Vagina (tissue), 2 donors: ENCODE results near the gene RGS10. TPM values are rescaled to one million over a fixed set of nuclear protein-coding genes. Genes with fewer than 3 reads are reported as not detected.
A peak's percentile ranks its signal among the peaks of the same experiment; 100 is the strongest.

ENCODE experiments used
- DNase-seq, 2 donors: peaks; one replicate each; pipeline ENCODE4 v3.0.0-alpha.2; 2017; ENCODE audit errors: extremely low spot score in 2 of 2
- H3K27ac ChIP-seq: fragments of 200-600 bp; sonication (generic); one replicate; pipeline ENCODE4 v1.5.1; 2019
- H3K27me3 ChIP-seq: fragments of 200-600 bp; sonication (generic); one replicate; pipeline ENCODE4 v1.5.1; 2019
- H3K36me3 ChIP-seq, 2 donors: fragments of 200-600 bp; sonication (generic); one replicate each; pipeline ENCODE4 v1.5.1; 2017 to 2019
- H3K4me1 ChIP-seq: fragments of 200-600 bp; sonication (generic); one replicate; pipeline ENCODE4 v1.5.1; 2019
- H3K4me3 ChIP-seq, 2 donors: fragments of 200-600 bp; sonication (generic); 1 replicate in 1 of 2; 2 replicates in 1 of 2; pipeline ENCODE4 v1.5.1; 2016 to 2019
- H3K9me3 ChIP-seq: fragments of 200-600 bp; sonication (generic); one replicate; pipeline ENCODE4 v1.5.1; 2019
- POLR2A ChIP-seq, 2 donors: fragments of 450-650 bp; IDR thresholded peaks; one replicate each; pipeline ENCODE4 v1.6.1; 2017; ENCODE audit warnings: antibody characterized with exemption in 2 of 2, mild to moderate bottlenecking in 2 of 2, moderate library complexity in 2 of 2
- POLR2AphosphoS5 ChIP-seq, 2 donors: sonication (generic); formaldehyde crosslinking; IDR thresholded peaks; one replicate each; pipeline ENCODE4 v1.9.0; 2017; ENCODE audit warnings: antibody characterized with exemption in 2 of 2, mild to moderate bottlenecking in 2 of 2, low read depth in 1 of 2; ENCODE audit not compliant: insufficient read depth in 1 of 2
- intact Hi-C: fragments of 100-400 bp; cut with DNase I; formaldehyde crosslinking; loops from one replicate; pipeline ENCODE4 v1.15.1; 2023
- total RNA-seq: library from RNA; depleted of rRNA; stranded (reverse); fragments of >200 nt; gene quantifications from one replicate; pipeline ENCODE4 v1.2.3, GENCODE V29; 2016
- TF ChIP-seq, protein P1 (sequence below), 3 experiments: fragments of 450-650 bp in 2 of 3; fragments of 200-600 bp in 1 of 3; sonication (generic) in 1 of 3; IDR thresholded peaks; one replicate each; pipeline ENCODE4 v1.5.1; 2017 to 2019; ENCODE audit warnings: antibody characterized with exemption in 3 of 3, mild to moderate bottlenecking in 2 of 3, moderate library complexity in 2 of 3

RGS10 gene
- total RNA-seq, 1 donor from 2014 or later: 63.6 TPM

DNA sequence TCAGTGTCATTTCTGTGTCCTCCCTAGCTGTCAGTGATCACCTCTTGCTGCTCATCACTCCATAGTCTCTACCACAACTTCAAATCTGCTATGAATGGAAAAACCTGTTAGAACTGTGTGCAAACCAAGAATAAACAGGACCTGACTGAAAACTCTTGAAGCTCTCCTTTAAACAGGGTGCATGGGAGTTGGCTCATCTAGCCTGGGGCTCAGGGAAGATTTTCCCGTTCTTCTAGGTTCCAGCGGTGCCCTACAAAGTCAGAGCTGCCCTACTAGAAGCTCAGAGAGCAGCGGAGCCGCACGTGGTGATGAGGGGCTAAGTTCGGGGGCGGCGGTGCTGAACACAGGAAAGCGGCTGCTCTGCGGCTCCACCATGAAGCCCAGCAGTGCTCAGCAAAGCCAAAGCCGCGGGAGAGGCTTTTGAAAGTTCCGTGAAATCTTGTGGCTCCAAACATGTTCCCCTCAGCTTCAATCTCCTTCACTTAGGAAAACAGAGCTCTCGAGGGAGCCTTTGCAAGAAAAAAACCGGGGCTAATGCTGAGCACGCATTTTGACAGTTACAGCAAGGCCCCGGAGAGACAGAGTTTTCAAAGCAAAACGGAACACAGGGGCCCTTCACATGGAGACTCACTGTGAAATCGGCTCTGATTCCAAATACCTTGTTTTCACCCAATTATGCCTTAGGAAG, 30.5 kb downstream of the RGS10 start:
- no peak overlapping the region for H3K27ac ChIP-seq
- no peak overlapping the region for H3K4me3 ChIP-seq
- intact Hi-C loops: no loop called here
- peaks cover 16% of the 10 kb centered on the region for H3K4me1 ChIP-seq
- H3K9me3 ChIP-seq: no peaks in the 10 kb centered on the region
- no peak for DNase-seq
- TF ChIP-seq POLR2AphosphoS5 (IDR thresholded peaks at IDR 0.05; ENCODE audit: insufficient read depth in 1 of 2, low read depth in 1 of 2) (no peak), POLR2A (IDR thresholded peaks at IDR 0.05) (no peak)
- TF ChIP-seq, protein P1, sequence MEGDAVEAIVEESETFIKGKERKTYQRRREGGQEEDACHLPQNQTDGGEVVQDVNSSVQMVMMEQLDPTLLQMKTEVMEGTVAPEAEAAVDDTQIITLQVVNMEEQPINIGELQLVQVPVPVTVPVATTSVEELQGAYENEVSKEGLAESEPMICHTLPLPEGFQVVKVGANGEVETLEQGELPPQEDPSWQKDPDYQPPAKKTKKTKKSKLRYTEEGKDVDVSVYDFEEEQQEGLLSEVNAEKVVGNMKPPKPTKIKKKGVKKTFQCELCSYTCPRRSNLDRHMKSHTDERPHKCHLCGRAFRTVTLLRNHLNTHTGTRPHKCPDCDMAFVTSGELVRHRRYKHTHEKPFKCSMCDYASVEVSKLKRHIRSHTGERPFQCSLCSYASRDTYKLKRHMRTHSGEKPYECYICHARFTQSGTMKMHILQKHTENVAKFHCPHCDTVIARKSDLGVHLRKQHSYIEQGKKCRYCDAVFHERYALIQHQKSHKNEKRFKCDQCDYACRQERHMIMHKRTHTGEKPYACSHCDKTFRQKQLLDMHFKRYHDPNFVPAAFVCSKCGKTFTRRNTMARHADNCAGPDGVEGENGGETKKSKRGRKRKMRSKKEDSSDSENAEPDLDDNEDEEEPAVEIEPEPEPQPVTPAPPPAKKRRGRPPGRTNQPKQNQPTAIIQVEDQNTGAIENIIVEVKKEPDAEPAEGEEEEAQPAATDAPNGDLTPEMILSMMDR (IDR thresholded peaks at IDR 0.05): no peak
- no peaks in the 10 kb centered on the region for H3K27me3 ChIP-seq
- peaks cover 0 to 4% of the 10 kb centered on the region in 2 donors for H3K36me3 ChIP-seq

DNA sequence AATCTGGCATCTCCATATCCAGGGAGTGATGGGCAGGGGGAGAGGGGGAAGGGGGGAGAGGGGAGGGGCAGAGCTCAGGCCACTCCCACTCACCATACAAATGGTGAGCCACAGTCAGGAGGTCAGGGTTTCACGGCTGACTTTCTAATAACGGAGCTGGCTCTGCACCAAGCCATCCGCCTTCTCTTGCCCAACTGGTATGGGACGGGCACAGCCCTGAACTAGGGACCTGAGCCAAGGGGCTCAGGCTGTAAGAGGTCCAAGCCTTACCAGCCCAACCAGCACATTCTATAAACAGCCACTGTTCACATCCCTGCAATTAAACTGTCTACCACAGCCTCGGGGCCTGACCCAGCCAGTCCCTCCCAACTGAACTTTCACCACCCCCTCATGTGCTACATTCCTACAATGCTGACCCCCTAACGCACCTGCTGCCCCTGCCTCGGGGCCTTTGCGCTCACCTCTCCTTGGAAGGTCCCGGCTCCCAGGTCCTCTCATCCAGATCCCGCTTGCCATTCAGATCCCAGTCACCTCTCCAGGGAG, 32.5 kb downstream of the RGS10 start:
- no peak for DNase-seq
- peaks cover 20% of the 10 kb centered on the region for H3K4me1 ChIP-seq
- no peaks in the 10 kb centered on the region for H3K27me3 ChIP-seq
- H3K9me3 ChIP-seq: no peaks in the 10 kb centered on the region
- peaks cover 0 to 4% of the 10 kb centered on the region in 2 donors for H3K36me3 ChIP-seq
- H3K4me3 ChIP-seq: no peak overlapping the region
- intact Hi-C loops: no loop called here
- TF ChIP-seq, protein P1 (IDR thresholded peaks at IDR 0.05): no peak
- TF ChIP-seq POLR2A (IDR thresholded peaks at IDR 0.05) (no peak), POLR2AphosphoS5 (IDR thresholded peaks at IDR 0.05; ENCODE audit: insufficient read depth in 1 of 2, low read depth in 1 of 2) (no peak)
- peak overlapping the region; percentile 5 for H3K27ac ChIP-seq

GRCh38 chr10:119507115-119507514, 35.4 kb downstream of the RGS10 start:
- TF ChIP-seq, protein P1 (IDR thresholded peaks at IDR 0.05): no peak
- no peak for TF ChIP-seq POLR2A (IDR thresholded peaks at IDR 0.05)
- no peaks in the 10 kb centered on the region for H3K9me3 ChIP-seq
- no peaks in the 10 kb centered on the region for H3K36me3 ChIP-seq
- DNase-seq: no peak
- H3K27me3 ChIP-seq: no peaks in the 10 kb centered on the region
- peaks cover 20% of the 10 kb centered on the region for H3K4me1 ChIP-seq
- no peak overlapping the region for H3K27ac ChIP-seq
- intact Hi-C loops: no loop called here
- no peak overlapping the region for H3K4me3 ChIP-seq

GRCh38 chr10:119505588-119506315, 36.8 kb downstream of the RGS10 start:
- Histone ChIP-seq H3K36me3 (no peaks in the 10 kb centered on the region), H3K9me3 (no peaks in the 10 kb centered on the region), H3K4me3 (no peak overlapping the region), H3K27me3 (no peaks in the 10 kb centered on the region), H3K27ac (no peak overlapping the region), H3K4me1 (peaks cover 20% of the 10 kb centered on the region)
- intact Hi-C loops: no loop called here
- DNase-seq: no peak
- TF ChIP-seq POLR2AphosphoS5 (IDR thresholded peaks at IDR 0.05; ENCODE audit: insufficient read depth in 1 of 2, low read depth in 1 of 2) (no peak), POLR2A (IDR thresholded peaks at IDR 0.05) (no peak)
- TF ChIP-seq, protein P1 (IDR thresholded peaks at IDR 0.05): no peak

DNA sequence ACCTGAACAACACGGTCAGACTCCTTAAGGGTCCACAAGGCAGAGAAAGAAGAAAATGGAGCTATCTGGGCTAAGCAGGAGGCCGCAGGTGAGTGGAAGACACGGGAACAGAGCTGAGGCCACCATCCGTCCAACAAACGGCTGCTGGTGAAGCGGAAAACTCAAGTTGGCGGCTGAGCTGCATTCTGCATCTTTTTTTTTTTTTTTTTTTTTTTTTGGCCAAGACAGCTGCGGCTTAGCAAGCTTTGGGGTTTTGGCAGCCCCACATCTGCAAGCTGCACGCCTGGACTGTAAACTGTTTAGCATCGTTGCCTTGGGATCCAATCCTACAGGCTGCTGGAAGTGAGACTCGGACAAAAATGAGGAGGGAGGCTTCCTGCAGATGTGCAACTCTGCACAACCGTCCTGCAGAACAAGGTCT, 37.4 kb downstream of the RGS10 start:
- TF ChIP-seq, protein P1 (IDR thresholded peaks at IDR 0.05): no peak
- TF ChIP-seq POLR2A (IDR thresholded peaks at IDR 0.05) (no peak), POLR2AphosphoS5 (IDR thresholded peaks at IDR 0.05; ENCODE audit: insufficient read depth in 1 of 2, low read depth in 1 of 2) (no peak)
- Histone ChIP-seq H3K27me3 (no peaks in the 10 kb centered on the region), H3K36me3 (no peaks in the 10 kb centered on the region), H3K4me3 (no peak overlapping the region), H3K4me1 (peaks cover 17% of the 10 kb centered on the region), H3K27ac (no peak overlapping the region), H3K9me3 (no peaks in the 10 kb centered on the region)
- no peak for DNase-seq
- intact Hi-C loops: no loop called here
